Measurements from ENCODE around the gene MYOT. TPM values are rescaled to one million over a fixed set of nuclear protein-coding genes. Genes with fewer than 3 reads are reported as not detected.
"Not testable (repeated sequence)": the region's sequence is repeated elsewhere in the genome, so short reads cannot be mapped to it uniquely, and the experiment has no call there.

The MYOT gene
- total and polyA plus RNA-seq, 2 experiments from 2014 or later, result not detected

GRCh38 chr5:137838976-137839375 lies 28.7 kb upstream of the MYOT start:
- Histone ChIP-seq H3K9me3 (ENCODE audit: low read depth) (no peaks in the 10 kb centered on the region), H3K27ac (no peak overlapping the region)
- TF ChIP-seq, protein P1, sequence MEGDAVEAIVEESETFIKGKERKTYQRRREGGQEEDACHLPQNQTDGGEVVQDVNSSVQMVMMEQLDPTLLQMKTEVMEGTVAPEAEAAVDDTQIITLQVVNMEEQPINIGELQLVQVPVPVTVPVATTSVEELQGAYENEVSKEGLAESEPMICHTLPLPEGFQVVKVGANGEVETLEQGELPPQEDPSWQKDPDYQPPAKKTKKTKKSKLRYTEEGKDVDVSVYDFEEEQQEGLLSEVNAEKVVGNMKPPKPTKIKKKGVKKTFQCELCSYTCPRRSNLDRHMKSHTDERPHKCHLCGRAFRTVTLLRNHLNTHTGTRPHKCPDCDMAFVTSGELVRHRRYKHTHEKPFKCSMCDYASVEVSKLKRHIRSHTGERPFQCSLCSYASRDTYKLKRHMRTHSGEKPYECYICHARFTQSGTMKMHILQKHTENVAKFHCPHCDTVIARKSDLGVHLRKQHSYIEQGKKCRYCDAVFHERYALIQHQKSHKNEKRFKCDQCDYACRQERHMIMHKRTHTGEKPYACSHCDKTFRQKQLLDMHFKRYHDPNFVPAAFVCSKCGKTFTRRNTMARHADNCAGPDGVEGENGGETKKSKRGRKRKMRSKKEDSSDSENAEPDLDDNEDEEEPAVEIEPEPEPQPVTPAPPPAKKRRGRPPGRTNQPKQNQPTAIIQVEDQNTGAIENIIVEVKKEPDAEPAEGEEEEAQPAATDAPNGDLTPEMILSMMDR (IDR thresholded peaks at IDR 0.05; ENCODE audit: low read depth, low read length), result no peak

DNA sequence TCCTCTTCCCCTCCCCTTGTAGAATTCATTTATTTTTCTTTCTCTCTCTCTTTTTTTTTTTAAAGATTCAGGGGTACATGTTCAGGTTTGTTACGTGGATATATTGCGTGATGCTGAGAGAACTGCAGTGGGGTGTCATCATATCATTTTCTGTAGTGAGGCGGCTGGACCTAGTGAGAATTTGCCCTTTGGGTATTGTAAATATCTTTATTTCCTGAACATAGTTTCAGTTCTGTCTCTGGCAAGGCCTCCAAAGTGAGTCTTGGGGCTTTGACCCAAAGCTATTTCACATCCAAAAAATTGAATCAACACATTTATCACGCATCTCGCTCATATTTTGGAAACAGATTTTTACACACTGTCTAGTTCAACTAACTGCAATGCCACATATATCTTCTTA lies 25.4 kb upstream of the MYOT start:
- DNase-seq (ENCODE audit: low read depth in 1 of 2, low spot score in 1 of 2), result no peak
- Histone ChIP-seq H3K4me1 (ENCODE audit: low read depth) (peaks cover 19% of the 10 kb centered on the region), H3K9me3 (ENCODE audit: low read depth) (no peaks in the 10 kb centered on the region), H3K27ac (no peak overlapping the region), H3K27me3 (no peaks in the 10 kb centered on the region), H3K4me3 (no peak overlapping the region), H3K36me3 (no peaks in the 10 kb centered on the region)
- TF ChIP-seq, protein P1 (IDR thresholded peaks at IDR 0.05; ENCODE audit: low read depth, low read length), result no peak

More at GRCh38 chr5:137838976-137839375, 28.7 kb upstream of the MYOT start:
- H3K4me1 ChIP-seq (ENCODE audit: low read depth), result peaks cover 36% of the 10 kb centered on the region
- DNase-seq (ENCODE audit: low read depth in 1 of 2, low spot score in 1 of 2), result peak in 1 of 2 donors; percentile 25
- H3K27me3 ChIP-seq, result no peaks in the 10 kb centered on the region
- H3K4me3 ChIP-seq, result no peak overlapping the region
- no peaks in the 10 kb centered on the region for H3K36me3 ChIP-seq

DNA sequence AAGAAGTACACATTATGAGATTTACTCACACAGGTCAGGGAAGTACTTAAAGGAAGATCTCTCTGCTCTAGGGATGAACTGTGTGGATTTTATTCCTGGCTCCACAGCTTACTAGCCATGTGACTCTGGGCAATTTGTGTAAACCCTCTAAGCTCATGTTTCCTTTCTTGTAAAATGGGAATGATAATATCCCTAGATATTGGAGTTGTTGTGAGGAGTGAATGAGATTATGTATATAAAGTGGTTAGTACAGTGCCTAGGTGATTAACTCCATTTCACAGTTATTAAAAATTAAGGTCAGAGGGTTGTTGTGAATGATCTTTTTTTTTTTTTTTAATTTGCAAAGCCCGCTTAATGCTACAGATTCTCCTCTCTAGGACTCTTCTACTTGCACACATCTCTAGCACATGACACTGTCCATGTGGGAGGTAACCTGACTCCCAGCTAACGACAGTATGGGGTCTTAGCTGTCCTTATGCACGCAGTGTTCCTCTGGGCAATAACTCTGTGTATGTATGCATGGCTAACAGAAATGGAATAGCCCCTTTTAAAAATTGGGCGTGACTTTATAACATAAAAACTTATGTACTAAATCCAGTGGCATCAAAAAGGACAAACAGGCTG lies 23.9 kb upstream of the MYOT start:
- H3K27me3 ChIP-seq, result no peaks in the 10 kb centered on the region
- no peaks in the 10 kb centered on the region for H3K9me3 ChIP-seq (ENCODE audit: low read depth)
- TF ChIP-seq, protein P1 (IDR thresholded peaks at IDR 0.05; ENCODE audit: low read depth, low read length), result no peak
- no peak overlapping the region for H3K27ac ChIP-seq
- no peaks in the 10 kb centered on the region for H3K36me3 ChIP-seq
- peaks cover 7% of the 10 kb centered on the region for H3K4me1 ChIP-seq (ENCODE audit: low read depth)
- no peak overlapping the region for H3K4me3 ChIP-seq
- no peak for DNase-seq (ENCODE audit: low read depth in 1 of 2, low spot score in 1 of 2)

DNA sequence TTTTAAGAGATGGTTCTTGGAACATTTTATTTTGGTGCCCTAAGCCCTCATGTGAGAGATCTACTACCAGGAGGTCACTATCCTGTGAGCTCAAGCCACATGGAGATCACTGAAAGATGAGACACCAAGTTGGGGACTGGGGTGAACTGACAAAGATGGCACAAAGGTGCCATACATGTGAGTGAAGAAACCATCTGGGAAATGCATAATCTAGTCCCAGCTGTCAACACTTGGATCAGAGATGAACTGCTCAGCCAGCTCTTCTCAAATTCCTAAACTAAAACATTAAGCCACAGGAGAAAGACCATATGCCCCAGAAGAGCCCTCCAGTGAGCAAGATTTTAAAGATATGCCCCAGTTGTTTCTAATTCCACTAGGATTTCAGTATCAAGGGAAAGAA lies 22.2 kb upstream of the MYOT start:
- Histone ChIP-seq H3K36me3 (no peaks in the 10 kb centered on the region), H3K4me3 (no peak overlapping the region), H3K27ac (no peak overlapping the region), H3K4me1 (ENCODE audit: low read depth) (no peaks in the 10 kb centered on the region), H3K27me3 (no peaks in the 10 kb centered on the region), H3K9me3 (ENCODE audit: low read depth) (no peaks in the 10 kb centered on the region)
- TF ChIP-seq, protein P1 (IDR thresholded peaks at IDR 0.05; ENCODE audit: low read depth, low read length), result no peak
- DNase-seq (ENCODE audit: low read depth in 1 of 2, low spot score in 1 of 2), result no peak

GRCh38 chr5:137847687-137848086 lies 20.0 kb upstream of the MYOT start:
- Histone ChIP-seq H3K36me3 (no peaks in the 10 kb centered on the region), H3K4me1 (ENCODE audit: low read depth) (no peaks in the 10 kb centered on the region), H3K27ac (no peak overlapping the region), H3K9me3 (ENCODE audit: low read depth) (no peaks in the 10 kb centered on the region), H3K27me3 (no peaks in the 10 kb centered on the region), H3K4me3 (no peak overlapping the region)
- DNase-seq (ENCODE audit: low read depth in 1 of 2, low spot score in 1 of 2), result no peak
- TF ChIP-seq, protein P1 (IDR thresholded peaks at IDR 0.05; ENCODE audit: low read depth, low read length), result no peak

GRCh38 chr5:137853165-137853564 lies 14.5 kb upstream of the MYOT start:
- not testable (repeated sequence) for H3K27me3 ChIP-seq; H3K36me3 ChIP-seq; DNase-seq (ENCODE audit: low read depth in 1 of 2, low spot score in 1 of 2); H3K9me3 ChIP-seq (ENCODE audit: low read depth); H3K4me1 ChIP-seq (ENCODE audit: low read depth); H3K27ac ChIP-seq; H3K4me3 ChIP-seq
